Uterus (tissue), 2 donors: ENCODE results near the gene STX19.

Experiments
- POLR2A ChIP-seq, 2 donors: fragments of 450-650 bp; IDR thresholded peaks; one replicate each; pipeline ENCODE4 v1.6.1; 2016; ENCODE audit warnings: antibody characterized with exemption in 2 of 2, mild to moderate bottlenecking in 1 of 2, moderate library complexity in 1 of 2
- TF ChIP-seq, protein P1 (sequence below), 4 experiments: fragments of 200-600 bp in 2 of 4; fragments of 450-650 bp in 2 of 4; sonication (generic) in 2 of 4; IDR thresholded peaks; one replicate each; pipeline ENCODE4 v1.5.1; 2016 to 2019; ENCODE audit warnings: antibody characterized with exemption in 4 of 4, mild to moderate bottlenecking in 2 of 4, moderate library complexity in 1 of 4

DNA sequence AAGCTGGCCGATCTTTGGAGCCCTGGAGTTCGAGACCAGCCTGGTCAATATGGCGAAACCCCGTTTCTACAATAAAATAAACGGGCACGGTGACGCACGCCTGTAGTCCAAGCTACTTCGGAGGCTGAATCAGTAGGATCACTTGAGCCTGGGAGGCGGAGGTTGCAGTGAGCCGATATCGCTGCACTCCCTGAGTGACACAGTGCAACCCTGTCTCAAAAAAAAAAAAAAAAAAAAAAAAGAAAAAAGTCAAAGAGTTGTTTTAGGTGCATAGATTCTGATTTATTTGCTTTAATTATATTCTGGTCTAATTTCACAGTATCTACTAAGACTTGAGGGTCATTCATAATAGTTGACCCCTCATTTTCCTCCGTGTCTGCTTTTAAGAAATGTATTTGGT lies 46.7 kb downstream of the STX19 start:
- TF ChIP-seq, protein P1, sequence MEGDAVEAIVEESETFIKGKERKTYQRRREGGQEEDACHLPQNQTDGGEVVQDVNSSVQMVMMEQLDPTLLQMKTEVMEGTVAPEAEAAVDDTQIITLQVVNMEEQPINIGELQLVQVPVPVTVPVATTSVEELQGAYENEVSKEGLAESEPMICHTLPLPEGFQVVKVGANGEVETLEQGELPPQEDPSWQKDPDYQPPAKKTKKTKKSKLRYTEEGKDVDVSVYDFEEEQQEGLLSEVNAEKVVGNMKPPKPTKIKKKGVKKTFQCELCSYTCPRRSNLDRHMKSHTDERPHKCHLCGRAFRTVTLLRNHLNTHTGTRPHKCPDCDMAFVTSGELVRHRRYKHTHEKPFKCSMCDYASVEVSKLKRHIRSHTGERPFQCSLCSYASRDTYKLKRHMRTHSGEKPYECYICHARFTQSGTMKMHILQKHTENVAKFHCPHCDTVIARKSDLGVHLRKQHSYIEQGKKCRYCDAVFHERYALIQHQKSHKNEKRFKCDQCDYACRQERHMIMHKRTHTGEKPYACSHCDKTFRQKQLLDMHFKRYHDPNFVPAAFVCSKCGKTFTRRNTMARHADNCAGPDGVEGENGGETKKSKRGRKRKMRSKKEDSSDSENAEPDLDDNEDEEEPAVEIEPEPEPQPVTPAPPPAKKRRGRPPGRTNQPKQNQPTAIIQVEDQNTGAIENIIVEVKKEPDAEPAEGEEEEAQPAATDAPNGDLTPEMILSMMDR (IDR thresholded peaks at IDR 0.05): no peak
- TF ChIP-seq POLR2A (IDR thresholded peaks at IDR 0.05): no peak
